K562 (cell line): Measurements from ENCODE around the gene HCRTR1. TPM values are rescaled to one million over a fixed set of nuclear protein-coding genes. Genes with fewer than 3 reads are reported as not detected.

Experiments used
- ARID2 ChIP-seq: fragments of 450-650 bp; IDR thresholded peaks from 2 replicates; pipeline ENCODE4 v1.6.1; 2017; ENCODE audit warnings: antibody characterized with exemption, mild to moderate bottlenecking
- COPS2 ChIP-seq: fragments of 450-650 bp; conservative IDR thresholded peaks from 2 replicates; pipeline ENCODE4 v1.6.1; 2016; ENCODE audit warnings: mild to moderate bottlenecking, moderate library complexity
- ELF2 ChIP-seq: fragments of 250-450 bp; sonication (Bioruptor Pico); IDR thresholded peaks from 2 replicates; pipeline ENCODE4 v1.5.0; 2021; ENCODE audit warnings: mild to moderate bottlenecking
- HMGN3 ChIP-seq: IDR thresholded peaks from 2 replicates; pipeline ENCODE4 v1.6.1; 2011; ENCODE audit warnings: borderline replicate concordance, low read depth, mild to moderate bottlenecking, mixed read lengths, low read length; ENCODE audit not compliant: insufficient read length; ENCODE audit errors: extremely low read depth
- RHOXF2B ChIP-seq: fragments of 250-450 bp; sonication (Bioruptor Pico); conservative IDR thresholded peaks from 2 replicates; pipeline ENCODE4 v1.5.1; 2021
- TFE3 ChIP-seq: fragments of 450-650 bp; formaldehyde crosslinking; IDR thresholded peaks from 2 replicates; pipeline ENCODE4 v1.4.0; 2020; ENCODE audit warnings: mild to moderate bottlenecking, mixed read lengths
- VEZF1 ChIP-seq: fragments of 200-800 bp; sonication (Bioruptor generic); IDR thresholded peaks from 2 replicates; pipeline ENCODE4 v1.6.1; 2017; ENCODE audit warnings: missing genetic modification characterization, missing compliant biosample characterization
- ZNF263 ChIP-seq: sonication (generic); formaldehyde crosslinking; IDR thresholded peaks from 2 replicates; pipeline ENCODE4 v1.8.0; 2022; ENCODE audit warnings: mild to moderate bottlenecking, missing genetic modification reagents, borderline replicate concordance
- polyA plus RNA-seq, 8 experiments: library from polyadenylated mRNA; depleted of rRNA in 4 of 8; stranded (reverse) in 5 of 8; unstranded in 3 of 8; fragments of >200 nt; fragmentation: Nextera tagmentation in 2 of 8; fragmentation: Illumina TruSeq in 1 of 8; extraction: Ambion mirVana in 2 of 8; extraction: Trizol in 1 of 8; gene quantifications; 2 replicates each; pipeline versions ENCODE4 v1.2.1 to v1.2.3, GENCODE V29; 2011 to 2014; ENCODE audit warnings: inconsistent platforms in 1 of 8, missing spikeins in 1 of 8
- total RNA-seq, 7 experiments: library from RNA; depleted of rRNA in 6 of 7; stranded (reverse); fragments of >200 nt in 6 of 7; fragmentation: Illumina TruSeq in 2 of 7; extraction: Trizol in 2 of 7; gene quantifications; 2 replicates each; pipeline versions ENCODE4 v1.2.1 to v1.2.3, GENCODE V29; 2011 to 2021; ENCODE audit warnings: low replicate concordance in 1 of 7
- TF ChIP-seq, protein P1 (sequence below): fragments of 250-450 bp; sonication (Bioruptor Pico); IDR thresholded peaks from 2 replicates; pipeline ENCODE4 v1.4.0; 2020; ENCODE audit warnings: mild to moderate bottlenecking
- TF ChIP-seq, protein P2 (sequence below): fragments of 450-650 bp; IDR thresholded peaks from 2 replicates; pipeline ENCODE4 v1.7.1; 2018; ENCODE audit warnings: mild to moderate bottlenecking, low read depth; ENCODE audit not compliant: partially characterized antibody
- TF ChIP-seq, protein P3 (sequence below), 2 experiments: IDR thresholded peaks in 1 of 2; conservative IDR thresholded peaks in 1 of 2; 2 replicates each; pipeline ENCODE4 v1.6.1; 2016; ENCODE audit warnings: low read depth in 2 of 2, mild to moderate bottlenecking in 1 of 2, missing compliant biosample characterization in 1 of 2, missing genetic modification characterization in 1 of 2, moderate library complexity in 1 of 2

The HCRTR1 gene
- total and polyA plus RNA-seq, 9 of the 15 experiments (the other 6 are each of a cell fraction or from before 2014, with no cell fraction given), result not detected

GRCh38 chr1:31663622-31664452 lies 46.3 kb downstream of the HCRTR1 start (continued):
- TF ChIP-seq, protein P1, sequence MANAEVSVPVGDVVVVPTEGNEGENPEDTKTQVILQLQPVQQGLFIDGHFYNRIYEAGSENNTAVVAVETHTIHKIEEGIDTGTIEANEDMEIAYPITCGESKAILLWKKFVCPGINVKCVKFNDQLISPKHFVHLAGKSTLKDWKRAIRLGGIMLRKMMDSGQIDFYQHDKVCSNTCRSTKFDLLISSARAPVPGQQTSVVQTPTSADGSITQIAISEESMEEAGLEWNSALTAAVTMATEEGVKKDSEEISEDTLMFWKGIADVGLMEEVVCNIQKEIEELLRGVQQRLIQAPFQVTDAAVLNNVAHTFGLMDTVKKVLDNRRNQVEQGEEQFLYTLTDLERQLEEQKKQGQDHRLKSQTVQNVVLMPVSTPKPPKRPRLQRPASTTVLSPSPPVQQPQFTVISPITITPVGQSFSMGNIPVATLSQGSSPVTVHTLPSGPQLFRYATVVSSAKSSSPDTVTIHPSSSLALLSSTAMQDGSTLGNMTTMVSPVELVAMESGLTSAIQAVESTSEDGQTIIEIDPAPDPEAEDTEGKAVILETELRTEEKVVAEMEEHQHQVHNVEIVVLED (CRISPR knock-in tag), result no peak
- TF ChIP-seq, protein P2, sequence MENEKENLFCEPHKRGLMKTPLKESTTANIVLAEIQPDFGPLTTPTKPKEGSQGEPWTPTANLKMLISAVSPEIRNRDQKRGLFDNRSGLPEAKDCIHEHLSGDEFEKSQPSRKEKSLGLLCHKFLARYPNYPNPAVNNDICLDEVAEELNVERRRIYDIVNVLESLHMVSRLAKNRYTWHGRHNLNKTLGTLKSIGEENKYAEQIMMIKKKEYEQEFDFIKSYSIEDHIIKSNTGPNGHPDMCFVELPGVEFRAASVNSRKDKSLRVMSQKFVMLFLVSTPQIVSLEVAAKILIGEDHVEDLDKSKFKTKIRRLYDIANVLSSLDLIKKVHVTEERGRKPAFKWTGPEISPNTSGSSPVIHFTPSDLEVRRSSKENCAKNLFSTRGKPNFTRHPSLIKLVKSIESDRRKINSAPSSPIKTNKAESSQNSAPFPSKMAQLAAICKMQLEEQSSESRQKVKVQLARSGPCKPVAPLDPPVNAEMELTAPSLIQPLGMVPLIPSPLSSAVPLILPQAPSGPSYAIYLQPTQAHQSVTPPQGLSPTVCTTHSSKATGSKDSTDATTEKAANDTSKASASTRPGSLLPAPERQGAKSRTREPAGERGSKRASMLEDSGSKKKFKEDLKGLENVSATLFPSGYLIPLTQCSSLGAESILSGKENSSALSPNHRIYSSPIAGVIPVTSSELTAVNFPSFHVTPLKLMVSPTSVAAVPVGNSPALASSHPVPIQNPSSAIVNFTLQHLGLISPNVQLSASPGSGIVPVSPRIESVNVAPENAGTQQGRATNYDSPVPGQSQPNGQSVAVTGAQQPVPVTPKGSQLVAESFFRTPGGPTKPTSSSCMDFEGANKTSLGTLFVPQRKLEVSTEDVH, result no peak
- no peak for TF ChIP-seq COPS2
- no peak for TF ChIP-seq ZNF263 (CRISPR knock-in tag)
- no peak for TF ChIP-seq RHOXF2B (CRISPR knock-in tag)
- no peak for TF ChIP-seq ELF2 (CRISPR knock-in tag)
- TF ChIP-seq, protein P3, sequence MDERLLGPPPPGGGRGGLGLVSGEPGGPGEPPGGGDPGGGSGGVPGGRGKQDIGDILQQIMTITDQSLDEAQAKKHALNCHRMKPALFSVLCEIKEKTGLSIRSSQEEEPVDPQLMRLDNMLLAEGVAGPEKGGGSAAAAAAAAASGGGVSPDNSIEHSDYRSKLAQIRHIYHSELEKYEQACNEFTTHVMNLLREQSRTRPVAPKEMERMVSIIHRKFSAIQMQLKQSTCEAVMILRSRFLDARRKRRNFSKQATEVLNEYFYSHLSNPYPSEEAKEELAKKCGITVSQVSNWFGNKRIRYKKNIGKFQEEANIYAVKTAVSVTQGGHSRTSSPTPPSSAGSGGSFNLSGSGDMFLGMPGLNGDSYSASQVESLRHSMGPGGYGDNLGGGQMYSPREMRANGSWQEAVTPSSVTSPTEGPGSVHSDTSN (CRISPR knock-in tag; IDR thresholded peaks at IDR 0.05; ENCODE audit: low read depth), result no peak
- TF ChIP-seq, protein P3 (tag; conservative IDR thresholded peaks at IDR 0.05; ENCODE audit: low read depth), result no peak
- TF ChIP-seq VEZF1 (CRISPR knock-in tag), result peak; percentile 40
- no peak for TF ChIP-seq HMGN3
- TF ChIP-seq TFE3, result no peak
- peak; percentile 82; the same call in 1 of the 2 replicates for TF ChIP-seq ARID2
